ENCODE results near the gene TMEM30A. TPM values are rescaled to one million over a fixed set of nuclear protein-coding genes. Genes with fewer than 3 reads are reported as not detected.

The TMEM30A gene
- total RNA-seq, 1 donor from 2014 or later: 112 TPM

DNA sequence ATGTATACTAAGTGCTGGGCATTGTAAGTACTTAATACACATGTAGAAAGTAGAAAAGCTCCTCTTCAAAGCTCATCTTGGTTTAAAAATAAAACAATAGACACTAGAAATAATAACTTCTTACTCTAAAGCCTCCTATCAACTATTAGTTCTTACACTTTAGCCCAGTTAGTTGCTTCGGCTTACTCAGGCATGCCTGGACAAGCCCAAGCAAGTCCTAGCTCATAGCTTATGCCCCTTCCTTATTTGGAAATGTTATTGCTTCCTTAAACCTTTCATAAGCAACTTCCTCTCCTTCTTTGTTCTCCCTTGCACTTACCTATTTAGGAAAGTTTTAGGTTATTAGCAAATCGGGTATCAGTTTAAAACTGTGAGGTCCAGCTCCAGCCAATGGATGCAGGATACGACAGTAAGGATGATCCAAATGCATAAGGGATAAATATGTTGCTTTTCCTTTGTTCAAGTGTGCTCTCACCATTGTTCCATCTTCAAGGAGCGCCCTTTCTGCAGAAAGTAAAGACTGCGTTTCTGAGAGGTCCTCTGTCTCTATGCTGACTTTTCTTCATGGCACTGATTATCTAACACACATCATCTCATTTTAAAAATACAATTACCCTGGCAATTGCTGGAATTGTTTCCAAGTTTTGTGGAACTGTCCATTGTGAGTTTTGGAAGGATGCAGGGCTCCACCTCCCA is 12.3 kb downstream of the TMEM30A start:
- no peaks in the 10 kb centered on the region for H3K9me3 Mint-ChIP-seq (ENCODE audit: unreplicated experiment)
- peak overlapping the region; percentile 19 for H3K27ac Mint-ChIP-seq (ENCODE audit: unreplicated experiment)
- H3K4me3 Mint-ChIP-seq (ENCODE audit: unreplicated experiment): no peak overlapping the region
- no peak for DNase-seq (ENCODE audit: extremely low spot score, unreplicated experiment)
- peaks cover 12% of the 10 kb centered on the region for H3K36me3 Mint-ChIP-seq (ENCODE audit: unreplicated experiment)
- peaks cover 29% of the 10 kb centered on the region for H3K4me1 Mint-ChIP-seq (ENCODE audit: unreplicated experiment)
- TF ChIP-seq, protein P1, sequence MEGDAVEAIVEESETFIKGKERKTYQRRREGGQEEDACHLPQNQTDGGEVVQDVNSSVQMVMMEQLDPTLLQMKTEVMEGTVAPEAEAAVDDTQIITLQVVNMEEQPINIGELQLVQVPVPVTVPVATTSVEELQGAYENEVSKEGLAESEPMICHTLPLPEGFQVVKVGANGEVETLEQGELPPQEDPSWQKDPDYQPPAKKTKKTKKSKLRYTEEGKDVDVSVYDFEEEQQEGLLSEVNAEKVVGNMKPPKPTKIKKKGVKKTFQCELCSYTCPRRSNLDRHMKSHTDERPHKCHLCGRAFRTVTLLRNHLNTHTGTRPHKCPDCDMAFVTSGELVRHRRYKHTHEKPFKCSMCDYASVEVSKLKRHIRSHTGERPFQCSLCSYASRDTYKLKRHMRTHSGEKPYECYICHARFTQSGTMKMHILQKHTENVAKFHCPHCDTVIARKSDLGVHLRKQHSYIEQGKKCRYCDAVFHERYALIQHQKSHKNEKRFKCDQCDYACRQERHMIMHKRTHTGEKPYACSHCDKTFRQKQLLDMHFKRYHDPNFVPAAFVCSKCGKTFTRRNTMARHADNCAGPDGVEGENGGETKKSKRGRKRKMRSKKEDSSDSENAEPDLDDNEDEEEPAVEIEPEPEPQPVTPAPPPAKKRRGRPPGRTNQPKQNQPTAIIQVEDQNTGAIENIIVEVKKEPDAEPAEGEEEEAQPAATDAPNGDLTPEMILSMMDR (IDR thresholded peaks at IDR 0.05): no peak
- no peaks in the 10 kb centered on the region for H3K27me3 Mint-ChIP-seq (ENCODE audit: unreplicated experiment)

DNA sequence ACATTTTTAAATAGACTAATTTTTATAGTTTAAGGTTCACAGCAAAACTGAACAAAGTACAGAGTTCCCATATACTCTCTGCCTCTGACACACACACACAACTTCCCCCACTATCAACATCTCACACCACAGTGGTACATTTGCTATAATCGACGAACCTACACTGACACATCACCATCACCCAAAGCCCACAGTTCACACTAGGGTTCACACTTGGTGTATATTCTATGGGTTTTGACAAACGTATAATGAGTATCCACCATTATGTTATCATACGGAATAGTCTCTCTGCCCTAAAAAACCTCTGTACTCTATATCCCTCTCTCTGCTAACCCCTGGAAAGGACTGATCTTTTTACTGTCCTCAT is 15.6 kb downstream of the TMEM30A start:
- peaks cover 13% of the 10 kb centered on the region for H3K4me1 Mint-ChIP-seq (ENCODE audit: unreplicated experiment)
- no peak overlapping the region for H3K4me3 Mint-ChIP-seq (ENCODE audit: unreplicated experiment)
- no peak overlapping the region for H3K27ac Mint-ChIP-seq (ENCODE audit: unreplicated experiment)
- no peaks in the 10 kb centered on the region for H3K9me3 Mint-ChIP-seq (ENCODE audit: unreplicated experiment)
- H3K36me3 Mint-ChIP-seq (ENCODE audit: unreplicated experiment): peaks cover 12% of the 10 kb centered on the region
- no peak for DNase-seq (ENCODE audit: extremely low spot score, unreplicated experiment)
- no peaks in the 10 kb centered on the region for H3K27me3 Mint-ChIP-seq (ENCODE audit: unreplicated experiment)
- TF ChIP-seq, protein P1 (IDR thresholded peaks at IDR 0.05): no peak

DNA sequence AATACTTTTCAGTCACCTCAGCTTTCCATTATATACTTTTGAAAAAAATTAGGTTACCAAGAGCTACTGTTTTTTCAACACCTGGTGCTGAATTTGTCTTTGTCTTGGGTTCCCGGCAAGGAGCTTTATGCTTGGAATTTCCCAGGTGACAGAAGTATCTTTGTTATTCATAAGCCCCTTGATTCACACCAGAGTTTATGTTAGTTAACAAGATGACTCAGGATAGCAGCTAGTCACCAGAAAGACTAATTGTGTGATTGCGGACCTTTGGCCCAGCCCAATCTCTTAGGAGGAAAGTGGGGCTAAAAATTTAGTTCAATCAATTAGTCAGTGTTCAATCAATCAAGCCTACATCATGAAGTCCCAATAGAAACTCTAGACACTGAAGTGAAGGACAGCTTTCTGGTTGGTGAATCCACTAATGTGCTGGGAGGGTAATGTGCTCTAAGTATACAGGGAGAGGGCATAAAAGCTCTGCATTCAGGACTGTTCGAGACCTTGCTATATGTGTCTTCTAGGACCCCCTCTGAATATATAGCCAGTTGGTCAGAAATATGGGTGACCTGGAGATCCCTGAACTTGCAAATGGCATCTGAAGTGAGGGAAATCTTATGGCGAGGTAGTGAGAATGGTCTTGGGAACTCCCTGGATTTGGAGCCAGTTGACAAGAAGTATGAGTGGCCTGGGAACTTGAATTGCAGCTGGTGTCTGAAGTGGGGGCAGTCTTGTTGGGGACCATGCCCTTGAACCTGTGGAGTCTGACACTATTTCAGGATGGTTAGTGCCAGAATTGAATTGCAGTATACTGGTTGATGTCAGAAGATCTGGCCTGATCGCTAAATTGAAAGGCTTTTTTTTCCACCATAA is 16.2 kb downstream of the TMEM30A start:
- no peak for DNase-seq (ENCODE audit: extremely low spot score, unreplicated experiment)
- TF ChIP-seq, protein P1 (IDR thresholded peaks at IDR 0.05): no peak
- Mint-ChIP-seq H3K9me3 (ENCODE audit: unreplicated experiment) (no peaks in the 10 kb centered on the region), H3K27me3 (ENCODE audit: unreplicated experiment) (no peaks in the 10 kb centered on the region), H3K4me3 (ENCODE audit: unreplicated experiment) (no peak overlapping the region), H3K4me1 (ENCODE audit: unreplicated experiment) (peaks cover 11% of the 10 kb centered on the region), H3K36me3 (ENCODE audit: unreplicated experiment) (peaks cover 12% of the 10 kb centered on the region), H3K27ac (ENCODE audit: unreplicated experiment) (no peak overlapping the region)

DNA sequence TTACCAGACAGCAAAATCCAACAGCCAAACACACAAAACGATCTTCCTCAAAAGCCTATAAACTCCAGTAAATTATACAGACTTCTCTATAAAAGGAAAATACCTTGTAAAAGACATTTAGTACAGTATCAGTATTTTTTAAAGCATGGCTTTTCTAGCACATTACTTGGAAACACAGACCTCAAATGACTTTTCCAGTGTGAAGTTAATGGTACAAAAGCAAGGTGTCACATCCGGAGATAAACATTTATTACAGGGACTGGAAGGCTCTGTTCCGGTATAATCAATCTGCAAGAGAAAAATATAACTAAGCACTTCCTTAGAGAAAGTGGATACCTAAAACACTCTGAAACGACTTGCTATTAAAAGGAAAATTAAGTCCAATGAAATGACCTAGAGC is 17.1 kb downstream of the TMEM30A start:
- TF ChIP-seq, protein P1 (IDR thresholded peaks at IDR 0.05): no peak
- Mint-ChIP-seq H3K4me1 (ENCODE audit: unreplicated experiment) (peaks cover 11% of the 10 kb centered on the region), H3K27ac (ENCODE audit: unreplicated experiment) (peak overlapping the region; percentile 16), H3K27me3 (ENCODE audit: unreplicated experiment) (no peaks in the 10 kb centered on the region), H3K9me3 (ENCODE audit: unreplicated experiment) (no peaks in the 10 kb centered on the region), H3K4me3 (ENCODE audit: unreplicated experiment) (no peak overlapping the region), H3K36me3 (ENCODE audit: unreplicated experiment) (peaks cover 12% of the 10 kb centered on the region)
- no peak for DNase-seq (ENCODE audit: extremely low spot score, unreplicated experiment)

DNA sequence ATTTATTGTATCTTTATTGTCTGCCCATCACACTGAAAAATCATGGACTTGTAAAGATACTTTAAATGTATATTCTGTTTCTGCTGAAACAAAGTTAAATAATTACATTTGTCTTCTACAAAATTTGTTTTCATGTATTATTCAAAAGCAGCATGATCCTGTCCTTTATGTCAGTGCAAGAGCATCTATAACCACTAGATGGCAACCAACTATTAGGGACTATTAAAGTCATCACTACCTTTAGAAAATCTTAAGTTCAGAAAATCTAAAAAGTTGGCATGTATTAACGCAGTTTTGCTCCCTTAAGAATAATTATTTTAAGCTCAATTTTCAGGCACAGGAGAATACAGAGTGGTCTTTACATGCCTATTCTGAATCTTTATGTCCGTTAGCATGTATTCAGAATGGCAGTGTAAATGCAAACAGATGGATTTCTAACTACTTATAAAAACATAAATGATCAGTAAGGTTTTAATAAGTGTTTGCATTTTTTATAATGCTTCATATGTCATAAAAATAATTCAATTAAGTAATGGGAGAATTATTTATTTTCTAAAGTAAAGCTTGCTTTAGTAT is 17.8 kb downstream of the TMEM30A start:
- TF ChIP-seq, protein P1 (IDR thresholded peaks at IDR 0.05): peak; percentile 83
- Mint-ChIP-seq H3K4me3 (ENCODE audit: unreplicated experiment) (no peak overlapping the region), H3K9me3 (ENCODE audit: unreplicated experiment) (no peaks in the 10 kb centered on the region), H3K4me1 (ENCODE audit: unreplicated experiment) (peaks cover 8% of the 10 kb centered on the region), H3K36me3 (ENCODE audit: unreplicated experiment) (peaks cover 9% of the 10 kb centered on the region), H3K27ac (ENCODE audit: unreplicated experiment) (no peak overlapping the region), H3K27me3 (ENCODE audit: unreplicated experiment) (no peaks in the 10 kb centered on the region)
- no peak for DNase-seq (ENCODE audit: extremely low spot score, unreplicated experiment)

Data from osteocyte (in vitro differentiated cells).